Measurements from ENCODE around the gene UBL7. TPM values are rescaled to one million over a fixed set of nuclear protein-coding genes. Genes with fewer than 3 reads are reported as not detected.
"Not testable (repeated sequence)": the region's sequence is repeated elsewhere in the genome, so short reads cannot be mapped to it uniquely, and the experiment has no call there.

UBL7 gene
- total RNA-seq, 2 experiments from 2014 or later = 29.5 to 44.1 TPM

GRCh38 chr15:74458473-74458872, 2.5 kb downstream of the UBL7 start:
- no peak overlapping the region for H3K27ac ChIP-seq (ENCODE audit: low read depth, low read length, poor library complexity, severe bottlenecking)
- TF ChIP-seq EZH2phosphoT487 (IDR thresholded peaks at IDR 0.05; ENCODE audit: borderline replicate concordance, low read depth, low read length) = no peak
- TF ChIP-seq CTCF (conservative IDR thresholded peaks at IDR 0.05; ENCODE audit: low read length) = no peak
- peaks cover 3% of the 10 kb centered on the region; the same call in 1 of the 2 replicates for H3K9me3 ChIP-seq (ENCODE audit: low read length)
- intact Hi-C loops (cut with micrococcal nuclease; ENCODE audit: unreplicated experiment) = no loop called here
- H4K20me1 ChIP-seq (ENCODE audit: insufficient read depth, low read length) = no peaks in the 10 kb centered on the region
- peaks cover 14% of the 10 kb centered on the region for H3K36me3 ChIP-seq (ENCODE audit: insufficient read depth, low read length)
- ChIA-PET POLR2A (interaction anchor here (0.6 to 0.8 kb wide), 3 partner anchors 35 to 546 kb away, joined by 3 to 4 read pairs (median 3); no protein-coding TSS in a partner anchor), CTCF (ENCODE audit: unreplicated experiment) (no interaction called here)
- H2AFZ ChIP-seq (ENCODE audit: low read length) = no peak overlapping the region
- no peak for DNase-seq (ENCODE audit: low spot score)
- peaks cover 22% of the 10 kb centered on the region for H3K4me1 ChIP-seq (ENCODE audit: insufficient read depth, low read length, poor library complexity, severe bottlenecking)
- BruUV-seq (replicated peaks) = no TSS peak
- H3K9me2 ChIP-seq (ENCODE audit: insufficient read depth, low read length) = no peaks in the 10 kb centered on the region
- no peak overlapping the region for H3K4me2 ChIP-seq (ENCODE audit: low read length)
- H3K4me3 ChIP-seq (ENCODE audit: low read depth, low read length, poor library complexity, severe bottlenecking) = no peak overlapping the region
- peaks cover 13% of the 10 kb centered on the region; the same call in 1 of the 2 replicates for H3K79me2 ChIP-seq (ENCODE audit: insufficient read depth, low read depth, low read length)

- POLR2A ChIA-PET = interaction anchor here (1.6 kb wide), 1 partner anchor 157 kb away, joined by 3 read pairs; no protein-coding TSS in a partner anchor
- H3K4me2 ChIP-seq (ENCODE audit: low read length); H3K9me3 ChIP-seq (ENCODE audit: low read length); H3K36me3 ChIP-seq (ENCODE audit: insufficient read depth, low read length); CTCF ChIA-PET (ENCODE audit: unreplicated experiment); H4K20me1 ChIP-seq (ENCODE audit: insufficient read depth, low read length); H2AFZ ChIP-seq (ENCODE audit: low read length); H3K9me2 ChIP-seq (ENCODE audit: insufficient read depth, low read length); DNase-seq (ENCODE audit: low spot score); H3K4me1 ChIP-seq (ENCODE audit: insufficient read depth, low read length, poor library complexity, severe bottlenecking); BruUV-seq (replicated peaks); H3K27ac ChIP-seq (ENCODE audit: low read depth, low read length, poor library complexity, severe bottlenecking); intact Hi-C loops (cut with micrococcal nuclease; ENCODE audit: unreplicated experiment); H3K79me2 ChIP-seq (ENCODE audit: insufficient read depth, low read depth, low read length); H3K4me3 ChIP-seq (ENCODE audit: low read depth, low read length, poor library complexity, severe bottlenecking): not testable (repeated sequence)
Observed at GRCh38 chr15:74457036-74457435, 3.9 kb downstream of the UBL7 start.

DNA sequence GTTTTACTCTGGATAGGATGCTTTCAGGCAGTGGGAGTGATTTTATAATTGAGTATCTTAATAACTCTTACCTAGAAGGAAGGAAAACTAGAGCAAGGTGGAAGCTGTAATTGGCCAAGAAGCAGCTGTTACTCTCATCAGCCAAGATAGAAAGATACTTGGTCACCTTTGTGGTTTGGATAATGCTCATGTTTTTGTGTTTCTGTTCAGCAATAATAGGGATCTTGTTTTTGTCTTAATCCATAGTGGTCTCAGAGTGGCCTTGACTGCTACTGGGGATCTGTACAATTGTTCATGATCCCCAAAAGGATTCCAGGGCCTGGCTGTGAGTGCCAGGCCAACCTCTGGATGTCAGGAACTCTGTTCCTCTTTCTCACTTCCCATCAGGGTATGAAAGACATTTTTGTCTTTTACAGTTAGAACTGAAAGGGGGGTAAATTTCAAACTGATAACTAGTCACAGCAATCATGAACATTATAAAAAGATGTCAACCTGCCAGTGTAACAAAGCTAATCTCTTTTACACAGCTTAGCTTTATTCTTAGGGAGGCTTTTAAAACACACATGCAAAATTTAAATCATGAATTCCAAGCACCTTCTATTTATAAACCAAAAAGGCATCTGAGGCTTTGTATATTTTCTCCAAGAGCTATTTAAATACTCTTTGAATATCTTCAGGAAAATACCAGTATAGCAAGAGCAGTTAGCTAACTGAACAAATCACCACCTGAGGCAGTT, 6.0 kb downstream of the UBL7 start:
- Histone ChIP-seq H3K36me3 (ENCODE audit: insufficient read depth, low read length) (peaks cover 8% of the 10 kb centered on the region; the same call in 1 of the 2 replicates), H2AFZ (ENCODE audit: low read length) (no peak overlapping the region), H3K4me2 (ENCODE audit: low read length) (no peak overlapping the region), H3K79me2 (ENCODE audit: insufficient read depth, low read depth, low read length) (no peaks in the 10 kb centered on the region), H3K9me2 (ENCODE audit: insufficient read depth, low read length) (no peaks in the 10 kb centered on the region), H3K9me3 (ENCODE audit: low read length) (no peaks in the 10 kb centered on the region), H3K27ac (ENCODE audit: low read depth, low read length, poor library complexity, severe bottlenecking) (no peak overlapping the region), H3K4me1 (ENCODE audit: insufficient read depth, low read length, poor library complexity, severe bottlenecking) (peaks cover 2% of the 10 kb centered on the region), H3K4me3 (ENCODE audit: low read depth, low read length, poor library complexity, severe bottlenecking) (no peak overlapping the region), H4K20me1 (ENCODE audit: insufficient read depth, low read length) (no peaks in the 10 kb centered on the region)
- intact Hi-C loops (cut with micrococcal nuclease; ENCODE audit: unreplicated experiment) = no loop called here
- no TSS peak for BruUV-seq (replicated peaks)
- ChIA-PET CTCF (ENCODE audit: unreplicated experiment) (no interaction called here), POLR2A (interaction anchor here (1.2 kb wide), 2 partner anchors 13 to 71 kb away, joined by 3 read pairs; no protein-coding TSS in a partner anchor)
- no peak for TF ChIP-seq EZH2phosphoT487 (IDR thresholded peaks at IDR 0.05; ENCODE audit: borderline replicate concordance, low read depth, low read length)
- no peak for TF ChIP-seq CTCF (conservative IDR thresholded peaks at IDR 0.05; ENCODE audit: low read length)
- DNase-seq (ENCODE audit: low spot score) = no peak
